NCI-H1417 (cell line): Measurements from ENCODE around the gene RNU2-1.
"Not testable (repeated sequence)": the region's sequence is repeated elsewhere in the genome, so short reads cannot be mapped to it uniquely, and the experiment has no call there.

Experiments used
- DNase-seq, 3 experiments: peaks; one replicate each; lab custom pipeline; 2025; lab: John Stamatoyannopoulos, UW

The RNU2-1 gene

GRCh38 chr17:43216369-43216761 lies 17.4 kb downstream of the RNU2-1 start:
- DNase-seq: no peak

- DNase-seq: no peak
Measured at GRCh38 chr17:43215341-43215740, 18.4 kb downstream of the RNU2-1 start.

GRCh38 chr17:43213545-43213944 lies 20.2 kb downstream of the RNU2-1 start:
- no peak for DNase-seq

GRCh38 chr17:43212641-43213490 lies 20.9 kb downstream of the RNU2-1 start:
- DNase-seq: no peak

- peak in 1 of 3 experiments; percentile 61 for DNase-seq
Measured at GRCh38 chr17:43211480-43212402, 22.0 kb downstream of the RNU2-1 start, which contains the start of gene TMEM106A. TSS of gene TMEM106A (plus strand) at chr17:43211875. CDS start at chr17:43213042, 1,167 bp downstream.

- no peak for DNase-seq
Measured at GRCh38 chr17:43211123-43211479, 22.7 kb downstream of the RNU2-1 start.

- no peak for DNase-seq
Measured at GRCh38 chr17:43210576-43210975, 23.2 kb downstream of the RNU2-1 start.

- not testable (repeated sequence) for DNase-seq
Measured at GRCh38 chr17:43203013-43203412, 30.8 kb downstream of the RNU2-1 start.

- DNase-seq: no peak
Measured at GRCh38 chr17:43200127-43200526, 33.6 kb downstream of the RNU2-1 start.

- no peak for DNase-seq
Measured at GRCh38 chr17:43199633-43200032, 34.1 kb downstream of the RNU2-1 start.

- no peak for DNase-seq
Measured at GRCh38 chr17:43193251-43193650, 40.5 kb downstream of the RNU2-1 start.

GRCh38 chr17:43186656-43187055 lies 47.1 kb downstream of the RNU2-1 start:
- not testable (repeated sequence) for DNase-seq

- DNase-seq: no peak
Measured at GRCh38 chr17:43183921-43184320, 49.9 kb downstream of the RNU2-1 start.
